GM18502 (cell line): ENCODE measurements around the gene MTMR3.
"Not testable (repeated sequence)": the region's sequence is repeated elsewhere in the genome, so short reads cannot be mapped to it uniquely, and the experiment has no call there.

Source experiments
- ATAC-seq: cut with Tn5 transposase; IDR thresholded peaks from one replicate; pipeline ENCODE4 v1.9.1; 2021; ENCODE audit warnings: mild to moderate bottlenecking; ENCODE audit not compliant: unreplicated experiment, poor library complexity

MTMR3 gene

DNA sequence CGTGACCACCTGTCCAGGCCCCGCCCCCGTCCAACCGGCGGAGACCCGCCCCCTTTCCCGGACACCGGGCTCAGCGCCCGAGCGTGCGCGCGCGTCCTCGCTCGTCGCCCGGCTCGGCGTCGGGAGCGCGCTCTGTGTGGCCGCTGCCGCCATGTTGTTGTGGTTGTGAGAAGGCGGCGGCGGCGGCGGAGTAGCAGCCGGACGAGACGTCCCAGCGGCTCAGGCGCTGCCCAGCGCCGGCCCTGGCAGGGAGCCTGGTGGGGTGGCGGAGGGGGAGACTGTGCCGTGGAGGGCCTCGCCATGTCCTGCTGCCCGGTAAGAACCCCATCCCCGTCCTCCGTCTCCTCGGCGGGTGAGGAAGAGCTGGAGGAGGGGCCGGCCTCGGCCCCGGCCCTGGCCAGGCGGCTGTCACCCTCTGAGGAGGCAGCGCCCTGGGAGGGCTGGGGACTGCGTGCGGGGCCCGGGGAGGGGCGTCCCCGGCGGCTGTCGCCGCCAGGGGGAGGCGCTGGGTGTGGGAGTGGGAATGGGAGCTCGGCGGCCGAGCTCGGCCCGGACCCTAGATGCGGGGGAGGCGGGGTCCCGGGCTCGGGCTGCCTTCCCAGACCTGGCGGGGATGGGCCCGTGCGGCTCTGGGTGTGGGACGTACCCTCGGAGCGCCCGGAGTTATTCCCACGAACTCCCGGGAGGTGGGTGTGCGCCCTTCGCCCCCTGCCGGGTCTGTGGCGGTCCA is at the start of gene MTMR3:
Gene MTMR3, plus strand, starts transcription at position 130 of the 730 bp plus-strand sequence. CDS start 87,886 bp downstream, outside the sequence.
- ATAC-seq: peak; percentile 77

- no peak for ATAC-seq
These were observed 49.5 kb upstream of the MTMR3 start for GRCh38 chr22:29833392-29833965.

DNA sequence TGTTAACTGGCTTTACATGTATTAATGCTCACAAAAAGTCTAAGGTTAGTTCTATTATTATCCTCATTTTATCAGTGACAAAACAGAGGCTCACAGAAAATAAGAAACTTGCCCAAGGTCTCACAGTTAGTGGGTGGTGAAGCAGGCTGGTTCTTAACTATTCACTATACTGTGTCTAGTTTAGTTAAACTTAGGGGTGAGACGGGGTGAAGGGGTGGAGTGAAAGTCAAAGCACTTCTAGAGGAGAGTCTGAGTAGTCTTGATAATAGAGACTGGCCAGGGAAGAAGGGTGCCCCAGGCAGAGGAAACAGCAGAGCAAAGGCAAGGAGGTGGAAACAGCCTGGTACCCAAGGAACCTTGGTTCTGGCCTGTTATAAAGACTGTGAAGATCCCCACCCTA is 48.9 kb upstream of the MTMR3 start:
- no peak for ATAC-seq

GRCh38 chr22:29836791-29837370 is 46.1 kb upstream of the MTMR3 start:
- ATAC-seq: not testable (repeated sequence)

GRCh38 chr22:29837741-29838598 is 45.0 kb upstream of the MTMR3 start, which contains the start of gene ASCC2:
ASCC2 (minus strand) TSS chr22:29838274; CDS start chr22:29832325, 5,949 bp downstream.
- peak; percentile 88 for ATAC-seq

- no peak for ATAC-seq
These were observed 44.4 kb upstream of the MTMR3 start for GRCh38 chr22:29838599-29838956.

DNA sequence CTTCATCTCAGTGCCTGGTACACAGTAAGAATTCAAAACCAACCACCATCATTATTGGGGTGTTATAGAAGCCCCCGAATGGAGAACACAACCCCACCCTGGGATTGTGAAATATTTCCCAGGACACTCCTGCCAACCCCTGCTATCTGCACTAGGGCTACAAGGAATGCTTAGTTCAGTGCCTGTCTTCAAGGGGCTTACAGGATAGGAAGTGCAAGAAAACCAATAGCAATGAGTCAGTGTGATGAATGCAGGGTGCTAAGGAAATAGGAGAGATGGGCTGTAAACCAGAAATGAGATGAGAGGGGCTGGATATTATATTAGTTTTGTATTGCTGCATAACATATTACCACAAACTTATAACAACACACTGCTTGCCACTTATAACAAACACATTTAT is 43.9 kb upstream of the MTMR3 start:
- no peak for ATAC-seq

GRCh38 chr22:29840498-29840897 is 42.5 kb upstream of the MTMR3 start:
- ATAC-seq: no peak

DNA sequence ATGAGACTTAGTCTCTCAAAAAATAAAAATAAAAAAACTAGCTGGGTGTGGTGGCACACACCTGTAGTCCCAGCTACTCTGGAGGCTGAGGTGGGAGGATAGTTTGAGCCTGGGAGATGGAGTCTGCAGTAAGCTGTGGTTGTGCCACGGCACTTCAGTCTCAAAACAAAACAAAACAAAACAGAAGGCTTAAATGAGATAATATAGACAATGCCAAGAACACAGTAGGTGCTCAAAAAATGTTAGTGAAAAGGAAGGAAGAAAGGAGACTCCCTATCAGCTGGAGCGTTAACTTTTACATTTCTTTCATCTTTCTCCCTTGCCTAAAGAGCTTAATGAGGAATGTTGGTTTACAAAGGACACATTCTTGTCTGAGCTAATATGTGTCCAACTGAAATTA is 40.8 kb upstream of the MTMR3 start:
- no peak for ATAC-seq

- ATAC-seq: no peak
These were observed 40.2 kb upstream of the MTMR3 start for GRCh38 chr22:29842740-29843139.

DNA sequence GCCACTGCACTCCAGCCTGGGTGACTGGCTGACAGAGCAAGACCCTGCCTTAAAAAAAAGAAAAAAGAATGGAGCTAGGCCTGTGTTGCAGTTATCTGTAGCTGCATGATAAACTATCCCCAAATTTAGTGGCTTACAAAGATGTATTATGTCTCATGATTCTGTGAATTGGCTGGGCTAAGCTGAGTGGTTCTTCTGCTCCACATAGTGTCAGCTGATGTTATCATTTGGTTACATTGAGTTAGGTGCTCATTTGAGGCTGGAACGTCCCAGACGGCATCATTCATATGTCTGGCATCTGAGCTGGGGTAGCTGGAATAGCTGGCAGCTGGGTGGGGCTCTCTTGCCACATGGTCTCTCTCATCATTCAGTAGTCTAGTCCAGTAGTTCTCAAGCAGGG is 36.7 kb upstream of the MTMR3 start:
- ATAC-seq: no peak

- no peak for ATAC-seq
These were observed 34.9 kb upstream of the MTMR3 start for GRCh38 chr22:29848111-29848510.

DNA sequence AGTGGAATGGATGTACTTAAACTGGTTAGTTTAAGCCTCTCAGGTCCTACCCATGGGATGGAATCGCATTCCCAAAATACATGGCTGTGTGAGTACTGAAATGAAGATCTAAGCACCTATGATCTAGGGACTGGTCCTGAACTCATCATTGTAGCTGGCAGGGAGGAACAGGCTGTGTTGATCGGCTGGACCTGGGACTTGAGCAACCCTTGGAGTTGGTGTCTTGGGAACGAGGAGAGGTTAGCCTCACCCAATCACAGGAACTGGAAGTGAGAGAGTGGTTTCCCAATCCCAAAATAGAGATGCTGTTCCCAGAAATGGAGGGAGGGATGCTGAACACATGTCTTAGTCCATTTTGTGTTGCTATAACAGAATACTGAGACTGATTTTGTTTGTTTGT is 28.5 kb upstream of the MTMR3 start:
- no peak for ATAC-seq

DNA sequence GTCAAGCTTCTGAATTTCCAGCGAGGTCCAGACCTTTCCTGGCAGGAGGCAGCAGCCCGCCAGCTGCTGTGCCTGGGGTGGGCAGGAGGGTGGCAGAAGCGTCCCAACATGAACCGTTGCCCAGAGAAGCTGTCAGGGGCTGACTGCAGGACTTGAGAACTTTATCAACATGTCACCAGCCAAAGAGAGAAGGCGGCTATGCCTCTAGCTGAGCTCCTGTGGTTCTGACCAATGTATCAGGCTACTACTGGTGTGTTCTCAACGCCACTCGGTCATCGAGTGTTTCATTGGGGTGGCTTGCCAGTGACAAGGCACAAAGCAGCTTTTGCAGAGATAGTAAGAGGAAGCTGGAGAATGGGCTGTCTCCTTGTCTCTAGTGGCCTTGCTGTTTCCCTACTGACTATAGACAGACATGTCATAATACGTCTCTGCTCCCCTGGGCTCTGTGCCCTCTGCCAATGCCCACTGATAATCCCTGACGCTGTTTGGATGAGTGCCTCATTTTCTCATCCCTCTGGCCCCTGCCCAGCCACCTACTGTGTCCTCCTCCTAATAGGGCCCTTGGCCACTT is 27.3 kb upstream of the MTMR3 start:
- ATAC-seq: no peak

- no peak for ATAC-seq
These were observed 26.5 kb upstream of the MTMR3 start for GRCh38 chr22:29856496-29856895.

- not testable (repeated sequence) for ATAC-seq
These were observed 23.9 kb upstream of the MTMR3 start for GRCh38 chr22:29859030-29859429.

- ATAC-seq: no peak
These were observed 22.8 kb upstream of the MTMR3 start for GRCh38 chr22:29860006-29860766.

DNA sequence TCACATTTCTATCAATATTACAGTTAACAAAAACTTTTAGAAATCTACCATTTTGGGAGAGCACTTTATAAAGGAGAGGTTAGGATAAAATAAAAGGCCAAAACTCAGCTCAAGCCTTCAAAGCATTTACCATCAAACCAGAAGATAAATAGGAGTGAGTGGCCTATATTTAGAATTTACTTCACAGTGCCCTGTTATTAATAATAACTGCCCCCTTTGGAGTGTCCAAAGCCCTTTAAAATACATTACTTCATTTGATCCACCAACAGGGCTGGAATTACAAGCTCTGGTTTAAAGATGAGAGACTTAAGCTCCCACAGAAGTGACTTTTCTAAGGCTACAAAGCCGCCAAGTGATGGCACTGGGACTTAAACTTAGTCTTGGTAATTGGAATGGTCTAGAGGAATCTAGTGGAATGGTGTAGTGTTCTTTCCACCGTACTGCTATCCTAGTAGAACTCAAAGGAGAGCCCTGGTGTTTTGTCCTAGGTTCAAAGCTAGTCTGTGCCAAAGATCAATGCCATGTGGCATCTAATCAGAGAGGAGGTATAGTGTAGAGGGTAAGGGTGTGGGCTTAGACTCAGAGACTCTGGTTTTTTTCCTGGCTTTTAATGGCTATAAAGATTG is 21.2 kb upstream of the MTMR3 start:
- ATAC-seq: no peak

DNA sequence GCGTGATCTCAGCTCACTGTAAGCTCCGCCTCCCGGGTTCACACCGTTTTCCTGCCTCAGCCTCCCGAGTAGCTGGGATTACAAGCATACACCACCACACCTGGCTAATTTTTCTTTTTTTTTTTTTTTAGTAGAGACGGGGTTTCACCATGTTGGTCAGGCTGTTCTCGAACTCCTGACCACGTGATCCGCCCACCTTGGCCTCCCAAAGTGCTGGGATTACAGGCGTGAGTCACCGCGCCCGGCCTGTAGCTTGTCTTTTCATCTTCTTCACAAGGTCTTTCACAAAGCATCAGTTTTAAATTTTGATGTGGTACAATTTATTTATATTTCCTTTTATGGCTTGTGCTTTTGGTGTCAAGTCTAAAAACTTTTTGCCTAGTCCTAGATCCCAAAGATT is 17.4 kb upstream of the MTMR3 start:
- not testable (repeated sequence) for ATAC-seq
